Measurements from ENCODE around the gene SASH1.

Gene SASH1

GRCh38 chr6:148407372-148407771, 64.7 kb downstream of the SASH1 start:
- no peak for DNase-seq

GRCh38 chr6:148413321-148414091, 70.9 kb downstream of the SASH1 start:
- DNase-seq = no peak

GRCh38 chr6:148414092-148414489, 71.5 kb downstream of the SASH1 start:
- no peak for DNase-seq

- no peak for DNase-seq
Observed at GRCh38 chr6:148414836-148415235, 72.2 kb downstream of the SASH1 start.

GRCh38 chr6:148415511-148416260, 73.0 kb downstream of the SASH1 start:
- DNase-seq = no peak

GRCh38 chr6:148416330-148416965, 73.8 kb downstream of the SASH1 start:
- no peak for DNase-seq

GRCh38 chr6:148417045-148417444, 74.4 kb downstream of the SASH1 start:
- DNase-seq = no peak

GRCh38 chr6:148419430-148419829, 76.8 kb downstream of the SASH1 start:
- no peak for DNase-seq

DNA sequence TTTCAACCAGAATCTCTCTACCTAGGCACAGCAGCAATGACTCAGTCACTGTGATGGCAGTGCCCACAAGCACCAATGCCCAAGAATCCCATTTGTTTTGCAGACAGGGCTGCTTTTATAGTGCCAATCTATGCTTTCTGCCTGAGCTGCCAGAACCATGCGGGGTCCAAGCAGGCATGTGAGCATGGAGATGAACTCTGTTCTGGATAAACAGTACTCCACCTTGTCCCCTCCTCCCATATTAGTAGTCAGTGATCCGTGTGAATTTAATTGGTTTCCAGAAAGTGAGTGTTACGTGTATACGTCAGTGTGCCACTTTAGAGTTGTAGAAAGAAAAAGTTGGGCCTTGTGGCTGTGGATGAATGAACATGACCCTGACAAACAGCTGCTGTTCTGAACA, 79.4 kb downstream of the SASH1 start:
- no peak for DNase-seq

- DNase-seq = no peak
Observed at GRCh38 chr6:148423133-148423532, 80.5 kb downstream of the SASH1 start.

DNA sequence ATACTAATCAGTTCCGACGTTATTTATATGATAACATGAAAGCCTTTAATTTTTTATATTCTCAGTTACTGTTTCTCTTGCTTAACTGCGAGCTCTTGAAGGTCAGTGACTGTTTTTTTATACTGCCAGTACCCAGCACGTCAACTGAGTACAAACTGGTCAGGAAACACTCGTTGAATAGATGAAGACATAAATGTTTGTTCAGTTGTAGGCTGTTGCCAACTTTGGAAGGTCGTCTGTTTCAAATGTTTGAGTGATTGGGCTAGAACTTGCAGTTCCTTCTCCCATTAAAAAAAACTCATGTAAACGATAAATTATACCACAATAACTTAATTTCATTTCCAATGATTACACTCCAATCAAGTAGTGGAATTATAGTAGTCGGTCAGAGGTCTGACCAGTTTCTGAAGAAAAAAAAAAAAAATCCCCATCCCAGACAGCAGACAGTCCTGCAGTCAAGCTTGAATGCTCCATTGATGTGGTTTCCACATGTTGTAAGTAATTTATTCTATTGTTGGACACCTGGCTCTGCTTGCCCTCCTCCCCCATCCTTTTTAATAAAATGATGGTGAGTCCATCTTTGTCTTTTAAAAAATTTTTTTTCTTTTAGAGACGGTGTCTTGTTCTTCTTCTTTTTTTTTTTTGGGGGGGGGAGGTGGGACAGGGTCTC, 81.1 kb downstream of the SASH1 start:
- DNase-seq = no peak

- DNase-seq = no peak
Observed at GRCh38 chr6:148425443-148425842, 82.8 kb downstream of the SASH1 start.

GRCh38 chr6:148426317-148426977, 83.8 kb downstream of the SASH1 start:
- no peak for DNase-seq

GRCh38 chr6:148427333-148427732, 84.7 kb downstream of the SASH1 start:
- DNase-seq = no peak

- DNase-seq = no peak
Observed at GRCh38 chr6:148429423-148429822, 86.8 kb downstream of the SASH1 start.

- no peak for DNase-seq
Observed at GRCh38 chr6:148430897-148431296, 88.3 kb downstream of the SASH1 start.

GRCh38 chr6:148431413-148431812, 88.8 kb downstream of the SASH1 start:
- no peak for DNase-seq

DNA sequence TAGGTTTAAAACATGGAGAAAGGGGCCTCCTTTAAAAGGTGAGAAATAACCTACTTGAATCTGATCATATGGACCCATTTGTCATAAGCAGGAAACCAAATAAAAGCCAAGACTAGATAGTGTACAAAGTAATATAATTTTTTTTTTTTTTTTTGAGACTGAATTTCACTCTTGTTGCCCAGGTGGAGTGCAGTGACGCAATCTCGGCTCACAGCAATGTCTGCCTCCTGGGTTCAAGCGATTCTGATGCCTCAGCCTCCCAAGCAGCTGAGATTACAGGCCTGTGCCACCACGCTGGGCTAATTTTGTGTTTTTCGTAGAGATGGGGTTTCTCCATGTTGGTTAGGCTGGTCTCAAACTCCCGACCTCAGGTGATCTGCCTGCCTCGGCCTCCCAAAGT, 89.2 kb downstream of the SASH1 start:
- no peak for DNase-seq

- peak; percentile 74 for DNase-seq
Observed at GRCh38 chr6:148432462-148433195, 90.0 kb downstream of the SASH1 start.

DNA sequence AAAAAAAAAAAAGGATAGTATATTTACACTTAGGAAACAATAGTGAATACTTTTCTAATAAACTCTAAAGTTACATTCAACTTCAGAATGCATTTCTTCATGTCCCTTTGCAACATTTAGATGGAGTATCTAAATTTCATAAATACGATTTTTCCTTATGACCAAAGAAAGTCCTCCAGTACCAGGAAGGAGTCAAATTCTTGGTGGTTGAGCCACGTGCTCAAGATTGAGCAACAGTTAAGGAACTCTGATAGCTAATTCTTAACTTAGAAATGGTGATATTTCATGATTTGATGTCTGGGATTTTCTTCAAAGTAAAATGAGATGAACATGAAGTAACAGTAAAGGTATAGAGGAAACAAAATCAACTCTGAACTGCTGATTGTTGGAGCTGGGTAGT, 92.7 kb downstream of the SASH1 start:
- DNase-seq = no peak

DNA sequence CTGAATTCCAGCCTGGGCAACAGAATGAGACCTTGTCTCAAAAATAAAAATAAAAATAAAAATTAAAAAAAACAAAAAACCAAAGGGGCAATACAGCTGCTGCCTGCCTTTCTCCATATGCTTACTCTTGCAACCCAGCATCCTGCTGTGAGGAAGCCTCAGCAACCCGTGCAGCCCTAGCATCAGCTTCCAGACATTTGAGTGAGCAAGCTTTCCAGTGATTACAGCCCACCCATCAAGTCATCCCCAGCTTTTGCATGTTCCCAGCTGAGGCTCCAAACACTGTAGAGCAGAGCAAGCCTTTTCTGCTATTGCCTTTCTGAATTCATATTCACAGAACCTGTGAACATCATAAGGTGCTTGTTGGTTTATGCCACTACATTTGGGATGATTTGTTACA, 93.8 kb downstream of the SASH1 start:
- no peak for DNase-seq

DNA sequence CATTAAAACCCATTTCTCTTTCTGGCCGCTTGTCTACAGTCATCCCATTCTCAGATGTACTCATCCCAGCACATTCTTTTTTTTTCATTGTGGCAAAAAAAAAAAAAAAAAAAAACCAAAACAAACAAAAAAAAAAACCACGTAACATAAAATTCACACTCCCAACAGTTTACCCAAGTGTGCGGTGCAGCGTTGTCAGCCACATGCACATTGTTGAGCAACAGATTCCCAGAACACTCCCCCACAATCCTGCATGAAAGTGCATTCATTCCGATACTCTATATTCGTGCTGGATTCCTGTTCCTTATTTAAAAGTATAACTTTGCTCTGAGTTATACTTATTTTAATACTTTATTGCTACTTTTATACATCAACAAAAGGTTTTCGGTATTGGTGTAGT, 96.0 kb downstream of the SASH1 start:
- no peak for DNase-seq
